ENCODE data around the gene RAVER2.
"Not testable (repeated sequence)": the region's sequence is repeated elsewhere in the genome, so short reads cannot be mapped to it uniquely, and the experiment has no call there.

Gene RAVER2

DNA sequence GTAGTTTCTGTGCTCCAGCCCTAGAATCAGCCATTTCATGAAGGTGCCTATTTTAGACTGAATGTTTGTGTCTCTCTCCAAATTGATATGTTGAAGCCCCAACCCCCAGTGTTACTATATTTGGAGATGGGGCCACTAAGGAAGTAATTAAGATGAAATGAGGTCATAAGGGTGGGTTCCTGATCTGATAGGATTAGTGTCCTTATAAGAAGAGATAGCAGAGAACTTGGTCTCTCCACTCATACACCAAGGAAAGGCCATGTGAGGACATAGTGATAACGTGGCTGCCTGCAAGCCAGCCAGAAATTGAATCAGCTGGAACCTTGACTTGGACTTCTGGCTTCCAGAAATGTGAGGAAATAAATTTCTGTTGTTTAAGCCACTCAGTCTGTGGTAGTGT lies 12.3 kb downstream of the RAVER2 start:
- Mint-ChIP-seq H3K4me3 (no peak overlapping the region), H3K9me3 (no peaks in the 10 kb centered on the region), H3K4me1 (ENCODE audit: low read depth in 2 of 2) (no peaks in the 10 kb centered on the region), H3K27ac (no peak overlapping the region), H3K36me3 (ENCODE audit: insufficient read depth) (no peaks in the 10 kb centered on the region), H3K27me3 (no peaks in the 10 kb centered on the region)
- no peak for ATAC-seq (replicated peaks)
- no peak for DNase-seq

DNA sequence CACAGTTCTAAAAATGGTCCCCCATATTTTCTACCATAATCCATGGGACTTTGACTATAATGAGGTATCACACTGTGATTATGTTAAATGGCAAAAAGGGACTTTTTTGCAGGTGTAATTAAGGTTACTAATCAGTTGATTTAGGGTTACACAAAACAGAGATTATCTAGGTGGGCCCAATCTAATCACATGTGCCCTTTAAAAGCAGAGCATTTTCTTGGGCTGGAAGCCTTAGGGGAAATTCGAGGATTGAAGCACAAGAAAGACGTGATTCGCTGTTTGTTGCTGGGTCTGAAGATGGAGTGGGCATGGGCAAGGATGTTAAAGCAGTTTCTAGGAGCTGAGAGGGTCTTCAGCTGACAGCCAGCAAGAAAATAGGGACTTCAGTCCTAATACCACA lies 13.4 kb downstream of the RAVER2 start:
- H3K27ac Mint-ChIP-seq, result no peak overlapping the region
- H3K4me1 Mint-ChIP-seq (ENCODE audit: low read depth in 2 of 2), result no peaks in the 10 kb centered on the region
- no peaks in the 10 kb centered on the region for H3K9me3 Mint-ChIP-seq
- H3K36me3 Mint-ChIP-seq (ENCODE audit: insufficient read depth), result no peaks in the 10 kb centered on the region
- ATAC-seq (replicated peaks) (no peak), DNase-seq (no peak)
- no peaks in the 10 kb centered on the region for H3K27me3 Mint-ChIP-seq
- no peak overlapping the region for H3K4me3 Mint-ChIP-seq

DNA sequence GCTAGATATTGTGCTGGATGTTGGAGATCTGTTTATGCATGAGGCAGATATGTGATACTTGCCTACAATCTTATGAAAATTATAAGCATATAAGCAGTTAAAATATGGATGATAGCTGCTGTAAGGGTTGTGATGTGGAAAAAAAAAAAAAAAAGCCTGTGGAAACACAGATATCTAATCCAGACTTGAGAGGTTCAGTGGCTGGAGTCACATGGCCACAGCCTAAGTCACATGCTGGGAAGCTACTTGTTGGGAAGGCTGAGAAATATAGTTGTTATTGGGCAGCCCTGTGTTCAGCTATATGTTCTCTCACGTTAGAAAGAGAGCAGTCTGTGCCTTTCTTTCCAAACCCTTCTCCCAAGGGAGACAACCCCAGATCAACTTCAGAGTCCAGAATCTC lies 15.1 kb downstream of the RAVER2 start:
- H3K4me1 Mint-ChIP-seq (ENCODE audit: low read depth in 2 of 2), result no peaks in the 10 kb centered on the region
- H3K4me3 Mint-ChIP-seq, result no peak overlapping the region
- DNase-seq (no peak), ATAC-seq (replicated peaks) (no peak)
- H3K36me3 Mint-ChIP-seq (ENCODE audit: insufficient read depth), result no peaks in the 10 kb centered on the region
- no peaks in the 10 kb centered on the region for H3K9me3 Mint-ChIP-seq
- no peak overlapping the region for H3K27ac Mint-ChIP-seq
- H3K27me3 Mint-ChIP-seq, result no peaks in the 10 kb centered on the region

DNA sequence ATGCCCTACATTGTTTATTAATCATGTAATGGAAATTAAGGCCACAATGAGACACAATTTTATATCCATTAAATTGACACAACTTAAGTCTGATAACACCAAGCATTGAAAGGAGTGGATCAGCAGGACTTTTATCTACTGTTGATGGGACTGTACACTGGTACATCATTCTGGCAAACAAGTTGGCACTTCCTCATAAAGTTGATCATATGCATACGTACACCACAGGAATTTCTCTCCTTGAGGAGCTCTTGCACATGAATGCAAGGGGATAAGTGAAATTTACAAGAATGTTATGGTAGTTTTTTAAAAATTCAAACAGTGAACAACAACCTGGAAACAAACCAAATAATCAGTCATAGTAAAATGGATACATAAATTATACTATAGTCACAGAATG lies 20.1 kb downstream of the RAVER2 start:
- H3K4me3 Mint-ChIP-seq, result no peak overlapping the region
- no peak overlapping the region for H3K27ac Mint-ChIP-seq
- H3K27me3 Mint-ChIP-seq, result no peaks in the 10 kb centered on the region
- peaks cover under 1 to 3% of the 10 kb centered on the region in 2 donors for H3K4me1 Mint-ChIP-seq (ENCODE audit: low read depth in 2 of 2)
- H3K36me3 Mint-ChIP-seq (ENCODE audit: insufficient read depth), result no peaks in the 10 kb centered on the region
- no peak for ATAC-seq (replicated peaks)
- H3K9me3 Mint-ChIP-seq, result no peaks in the 10 kb centered on the region
- DNase-seq, result no peak

DNA sequence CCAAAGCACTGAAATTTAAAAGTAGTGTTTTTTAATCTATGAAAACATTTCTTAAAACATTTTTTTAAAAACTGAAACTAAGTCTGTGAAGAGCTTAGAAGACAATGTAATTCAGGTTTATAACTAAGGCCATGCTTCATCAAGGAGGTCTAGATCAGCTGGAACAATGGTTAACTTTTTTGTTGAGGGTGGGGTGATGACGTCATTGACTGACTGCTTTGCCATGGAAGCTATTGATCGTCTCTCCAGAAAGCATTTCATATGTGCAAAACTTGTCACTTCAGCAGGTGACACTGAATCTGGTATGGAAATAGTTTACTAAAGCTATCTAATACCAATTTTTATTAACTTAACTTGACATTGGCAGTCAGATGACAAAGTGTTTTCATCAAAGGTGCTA lies 21.0 kb downstream of the RAVER2 start:
- Mint-ChIP-seq H3K9me3 (no peaks in the 10 kb centered on the region), H3K27ac (no peak overlapping the region), H3K4me3 (no peak overlapping the region), H3K4me1 (ENCODE audit: low read depth in 2 of 2) (peaks cover 3 to 4% of the 10 kb centered on the region in 2 donors), H3K27me3 (no peaks in the 10 kb centered on the region), H3K36me3 (ENCODE audit: insufficient read depth) (no peaks in the 10 kb centered on the region)
- DNase-seq, result no peak
- ATAC-seq (replicated peaks), result no peak

DNA sequence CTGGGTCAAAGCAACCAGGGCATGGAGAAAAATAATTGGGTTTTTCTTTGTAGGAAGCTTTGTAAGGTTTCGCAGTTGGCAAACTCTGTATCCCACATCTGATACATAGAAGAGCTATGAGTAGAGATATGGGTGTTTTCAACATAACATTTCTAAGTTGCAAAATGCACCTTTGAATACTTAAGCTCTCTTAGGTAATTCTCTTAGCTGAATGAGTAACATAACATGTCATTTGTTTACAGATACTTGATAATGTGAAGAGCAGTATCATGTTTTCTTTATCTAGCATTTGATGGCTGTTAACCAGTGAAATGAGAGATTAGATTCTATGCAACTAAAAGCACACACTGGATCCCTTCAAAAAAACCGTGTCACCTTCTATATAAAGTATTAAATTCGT lies 21.6 kb downstream of the RAVER2 start:
- peaks cover 3 to 4% of the 10 kb centered on the region in 2 donors for H3K4me1 Mint-ChIP-seq (ENCODE audit: low read depth in 2 of 2)
- ATAC-seq (replicated peaks) (no peak), DNase-seq (no peak)
- no peaks in the 10 kb centered on the region for H3K9me3 Mint-ChIP-seq
- H3K27me3 Mint-ChIP-seq, result no peaks in the 10 kb centered on the region
- H3K36me3 Mint-ChIP-seq (ENCODE audit: insufficient read depth), result no peaks in the 10 kb centered on the region
- H3K27ac Mint-ChIP-seq, result no peak overlapping the region
- no peak overlapping the region for H3K4me3 Mint-ChIP-seq

DNA sequence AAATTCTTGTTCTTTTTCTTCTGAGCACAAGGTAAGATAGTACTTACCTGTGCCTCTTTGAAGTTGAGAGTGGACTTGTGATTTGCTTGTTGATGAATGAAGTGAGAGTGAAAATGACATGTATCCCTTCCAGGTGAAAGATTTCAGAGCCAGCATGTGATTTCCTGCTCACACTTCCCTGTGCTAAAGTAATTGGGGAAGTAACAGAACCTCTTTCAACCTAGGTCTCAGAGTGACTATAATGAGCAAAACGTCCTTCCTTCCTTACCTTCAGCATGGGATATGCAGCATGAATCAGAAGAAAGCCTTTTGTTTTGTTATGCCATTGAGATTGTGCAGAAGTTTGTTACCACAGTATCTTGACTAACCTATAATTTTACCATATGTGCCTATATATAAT lies 24.6 kb downstream of the RAVER2 start:
- Mint-ChIP-seq H3K4me3 (no peak overlapping the region), H3K9me3 (no peaks in the 10 kb centered on the region), H3K27ac (no peak overlapping the region), H3K4me1 (ENCODE audit: low read depth in 2 of 2) (peaks cover 3 to 4% of the 10 kb centered on the region in 2 donors), H3K27me3 (no peaks in the 10 kb centered on the region), H3K36me3 (ENCODE audit: insufficient read depth) (no peaks in the 10 kb centered on the region)
- ATAC-seq (replicated peaks) (no peak), DNase-seq (no peak)

DNA sequence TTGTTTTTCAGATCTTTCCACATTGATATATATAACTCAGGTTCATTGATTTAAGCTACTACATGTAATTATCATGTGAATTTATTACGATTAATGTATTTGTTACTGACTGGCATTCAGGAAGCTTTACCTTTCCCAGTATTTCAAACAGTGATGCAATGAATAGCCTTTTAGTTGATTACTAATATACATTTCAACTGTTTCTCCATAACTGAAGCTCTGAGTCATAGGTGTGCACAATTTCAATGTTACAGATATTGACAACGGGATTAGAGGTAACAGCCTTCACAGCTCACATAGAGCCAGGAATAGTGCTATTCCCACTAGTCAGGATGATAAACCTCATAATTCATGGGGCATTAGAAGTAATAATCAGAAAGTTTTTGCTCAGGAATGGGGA lies 25.1 kb downstream of the RAVER2 start:
- ATAC-seq (replicated peaks), result no peak
- no peaks in the 10 kb centered on the region for H3K9me3 Mint-ChIP-seq
- no peak overlapping the region for H3K4me3 Mint-ChIP-seq
- peaks cover 3 to 4% of the 10 kb centered on the region in 2 donors for H3K4me1 Mint-ChIP-seq (ENCODE audit: low read depth in 2 of 2)
- H3K36me3 Mint-ChIP-seq (ENCODE audit: insufficient read depth), result no peaks in the 10 kb centered on the region
- H3K27ac Mint-ChIP-seq, result no peak overlapping the region
- no peak for DNase-seq
- no peaks in the 10 kb centered on the region for H3K27me3 Mint-ChIP-seq

DNA sequence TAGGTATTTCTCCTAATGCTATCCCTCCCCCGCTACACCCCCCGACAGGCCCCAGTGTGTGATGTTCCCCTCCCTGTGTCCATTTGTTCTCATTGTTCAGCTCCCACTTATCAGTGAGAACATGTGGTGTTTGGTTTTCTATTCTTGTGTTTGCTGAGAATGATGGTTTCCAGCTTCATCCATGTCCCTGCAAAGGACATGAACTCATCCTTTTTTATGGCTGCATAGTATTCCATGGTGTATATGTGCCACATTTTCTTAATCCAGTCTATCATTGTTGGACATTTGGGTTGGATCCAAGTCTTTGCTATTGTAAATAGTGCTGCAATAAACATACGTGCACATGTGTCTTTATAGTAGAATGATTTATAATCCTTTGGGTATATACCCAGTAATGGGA lies 28.4 kb downstream of the RAVER2 start:
- H3K9me3 Mint-ChIP-seq; ATAC-seq (replicated peaks); H3K4me3 Mint-ChIP-seq; H3K27me3 Mint-ChIP-seq; H3K36me3 Mint-ChIP-seq (ENCODE audit: insufficient read depth); H3K4me1 Mint-ChIP-seq (ENCODE audit: low read depth in 2 of 2); H3K27ac Mint-ChIP-seq; DNase-seq: not testable (repeated sequence)

DNA sequence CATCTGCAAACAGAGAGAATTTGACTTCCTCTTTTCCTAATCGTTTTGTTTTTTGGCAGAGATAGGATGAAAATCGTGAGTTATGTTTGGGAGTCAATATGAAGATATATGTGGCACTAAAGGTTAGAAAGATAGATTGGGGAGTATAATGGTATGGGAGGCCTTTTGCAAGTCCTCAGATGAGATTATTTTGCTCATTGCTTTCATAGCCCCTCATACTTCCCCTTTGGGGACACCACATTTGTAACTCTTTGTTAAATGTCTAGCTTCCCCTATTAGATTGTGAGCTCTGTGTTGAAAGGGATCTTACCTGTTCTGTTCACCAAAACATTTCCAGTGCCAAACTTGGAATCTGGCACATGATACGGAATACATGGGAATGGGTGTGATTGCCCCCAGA lies 30.2 kb downstream of the RAVER2 start:
- no peak for DNase-seq
- H3K36me3 Mint-ChIP-seq (ENCODE audit: insufficient read depth), result peaks cover 2% of the 10 kb centered on the region
- H3K4me3 Mint-ChIP-seq, result no peak overlapping the region
- no peak for ATAC-seq (replicated peaks)
- peaks cover 0 to 3% of the 10 kb centered on the region in 2 donors for H3K4me1 Mint-ChIP-seq (ENCODE audit: low read depth in 2 of 2)
- H3K9me3 Mint-ChIP-seq, result no peaks in the 10 kb centered on the region
- H3K27me3 Mint-ChIP-seq, result no peaks in the 10 kb centered on the region
- H3K27ac Mint-ChIP-seq, result no peak overlapping the region

DNA sequence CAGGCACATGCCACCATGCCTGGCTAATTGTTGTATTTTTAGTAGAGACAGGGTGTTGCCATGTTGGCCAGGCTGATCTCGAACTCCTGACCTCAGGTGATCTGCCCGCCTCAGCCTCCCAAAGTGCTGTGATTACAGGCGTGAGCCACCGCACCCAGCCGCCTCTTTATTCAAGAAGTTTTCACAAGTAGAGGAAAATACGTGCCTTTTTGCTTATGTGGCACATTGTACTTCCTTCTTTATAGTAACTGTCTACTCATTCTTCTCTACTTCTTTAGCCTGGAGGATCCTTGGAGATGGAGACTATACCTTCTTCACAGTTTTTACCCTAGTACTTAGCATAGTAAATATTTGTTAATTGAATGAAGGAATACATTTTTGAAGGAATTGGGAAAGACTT lies 37.2 kb downstream of the RAVER2 start:
- H3K27ac Mint-ChIP-seq; H3K36me3 Mint-ChIP-seq (ENCODE audit: insufficient read depth); H3K4me3 Mint-ChIP-seq; ATAC-seq (replicated peaks); H3K27me3 Mint-ChIP-seq; H3K4me1 Mint-ChIP-seq (ENCODE audit: low read depth in 2 of 2); DNase-seq; H3K9me3 Mint-ChIP-seq: not testable (repeated sequence)

DNA sequence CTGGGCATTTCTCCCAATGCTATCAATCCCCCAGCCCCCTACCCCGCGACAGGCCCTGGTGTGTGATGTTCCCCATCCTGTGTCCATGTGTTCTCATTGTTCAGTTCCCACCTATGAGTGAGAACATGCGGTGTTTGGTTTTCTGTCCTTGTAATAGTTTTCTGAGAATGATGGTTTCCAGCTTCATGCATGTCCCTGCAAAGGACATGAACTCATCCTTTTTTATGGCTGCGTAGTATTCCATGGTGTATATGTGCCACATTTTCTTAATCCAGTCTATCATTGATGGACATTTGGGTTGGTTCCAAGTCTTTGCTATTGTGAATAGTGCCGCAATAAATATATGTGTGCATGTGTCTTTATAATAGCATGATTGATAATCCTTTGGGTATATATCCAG lies 38.0 kb downstream of the RAVER2 start:
- not testable (repeated sequence) for H3K9me3 Mint-ChIP-seq; H3K27me3 Mint-ChIP-seq; DNase-seq; ATAC-seq (replicated peaks); H3K4me3 Mint-ChIP-seq; H3K4me1 Mint-ChIP-seq (ENCODE audit: low read depth in 2 of 2); H3K36me3 Mint-ChIP-seq (ENCODE audit: insufficient read depth); H3K27ac Mint-ChIP-seq

DNA sequence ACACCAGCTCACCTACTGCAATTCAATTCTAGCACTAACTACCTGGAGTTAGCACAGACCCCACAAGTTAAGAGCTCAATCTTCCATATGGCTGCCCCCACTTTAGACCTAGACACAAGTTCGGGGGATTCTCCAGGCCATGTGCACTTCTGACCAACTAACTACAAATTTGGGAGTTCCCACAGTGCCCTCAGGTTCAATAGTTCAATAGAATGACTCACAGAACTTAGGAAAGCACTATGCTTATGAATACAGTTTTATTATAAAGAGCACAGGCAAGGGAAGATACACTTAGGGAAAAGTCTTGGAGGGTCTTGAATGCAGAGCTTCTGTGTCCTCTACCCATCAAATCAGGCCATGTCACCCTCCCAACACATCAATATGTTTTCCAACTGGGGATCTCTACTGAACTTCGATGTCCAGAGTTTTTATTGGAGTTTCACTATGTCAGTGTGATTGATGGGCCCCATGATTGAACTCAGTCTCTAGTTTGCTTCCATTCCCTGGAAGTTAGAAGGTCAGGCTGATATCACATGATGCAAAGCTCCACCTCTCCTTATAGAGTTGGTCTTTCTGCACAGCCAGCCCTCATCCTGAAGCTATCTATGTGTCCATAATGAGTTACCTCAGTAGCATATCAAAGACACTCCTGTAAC lies 46.1 kb downstream of the RAVER2 start:
- Mint-ChIP-seq H3K27ac (no peak overlapping the region), H3K9me3 (peaks cover 0 to 2% of the 10 kb centered on the region in 2 donors), H3K36me3 (ENCODE audit: insufficient read depth) (no peaks in the 10 kb centered on the region), H3K27me3 (no peaks in the 10 kb centered on the region), H3K4me3 (no peak overlapping the region), H3K4me1 (ENCODE audit: low read depth in 2 of 2) (no peaks in the 10 kb centered on the region)
- ATAC-seq (replicated peaks), result no peak
- DNase-seq, result no peak

DNA sequence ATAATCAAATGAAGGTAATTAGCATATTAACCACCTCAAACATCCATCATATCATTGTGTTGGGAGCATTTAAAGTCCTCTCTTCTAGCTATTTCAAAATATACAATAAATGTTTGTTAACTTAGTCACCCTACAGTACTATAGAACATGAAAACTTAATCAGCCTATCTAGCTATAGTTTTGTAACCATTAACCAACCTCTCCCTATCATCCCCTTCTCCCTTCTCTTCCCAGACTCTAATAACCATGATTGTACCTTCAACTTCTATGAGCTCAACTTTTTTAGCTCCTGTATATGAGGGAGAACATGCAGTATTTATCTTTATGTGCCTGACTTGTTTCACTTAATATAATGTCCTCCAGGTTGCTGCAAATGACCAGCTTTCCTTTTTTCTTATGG lies 54.0 kb downstream of the RAVER2 start:
- no peaks in the 10 kb centered on the region for H3K27me3 Mint-ChIP-seq
- no peaks in the 10 kb centered on the region for H3K9me3 Mint-ChIP-seq
- no peak overlapping the region for H3K4me3 Mint-ChIP-seq
- H3K27ac Mint-ChIP-seq, result no peak overlapping the region
- DNase-seq (no peak), ATAC-seq (replicated peaks) (no peak)
- H3K4me1 Mint-ChIP-seq (ENCODE audit: low read depth in 2 of 2), result no peaks in the 10 kb centered on the region
- H3K36me3 Mint-ChIP-seq (ENCODE audit: insufficient read depth), result no peaks in the 10 kb centered on the region

Data from effector memory CD8-positive, alpha-beta T cell (primary cell).